NCI-H2196 treated with DMSO at 0.1 percent for 48 hours (cell line): ENCODE results near the gene FBXO46.
A peak's percentile ranks its signal among the peaks of the same experiment; 100 is the strongest.
"Not testable (repeated sequence)": the region's sequence is repeated elsewhere in the genome, so short reads cannot be mapped to it uniquely, and the experiment has no call there.

Experiments used
- DNase-seq: peaks from one replicate; lab custom pipeline; 2025; ENCODE audit not compliant: unreplicated experiment; lab: John Stamatoyannopoulos, UW

Gene FBXO46

DNA sequence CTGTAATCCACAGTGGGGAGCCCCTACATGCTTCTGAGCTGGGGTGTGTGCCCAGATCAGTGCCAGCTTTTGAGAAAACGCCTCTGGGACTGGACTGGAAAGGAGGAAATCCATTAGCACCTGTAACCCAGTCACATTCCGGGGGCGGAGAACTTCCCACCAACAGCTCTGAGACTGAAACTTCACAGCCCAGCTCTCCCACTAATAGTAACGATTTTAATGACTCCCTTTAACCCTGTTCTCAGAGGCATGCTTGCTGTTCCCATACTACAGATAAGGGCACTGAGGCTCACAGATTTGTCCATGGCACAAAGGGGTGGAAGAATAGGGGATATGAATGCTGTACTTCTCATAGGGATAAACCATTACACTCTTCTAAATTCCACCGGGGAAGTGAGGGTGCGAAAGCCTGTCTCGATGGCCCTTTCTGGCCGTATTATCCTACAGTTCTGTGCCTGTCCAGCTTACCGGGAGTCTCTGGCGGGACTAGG lies 851 bp downstream of the FBXO46 start:
- no peak for DNase-seq

DNA sequence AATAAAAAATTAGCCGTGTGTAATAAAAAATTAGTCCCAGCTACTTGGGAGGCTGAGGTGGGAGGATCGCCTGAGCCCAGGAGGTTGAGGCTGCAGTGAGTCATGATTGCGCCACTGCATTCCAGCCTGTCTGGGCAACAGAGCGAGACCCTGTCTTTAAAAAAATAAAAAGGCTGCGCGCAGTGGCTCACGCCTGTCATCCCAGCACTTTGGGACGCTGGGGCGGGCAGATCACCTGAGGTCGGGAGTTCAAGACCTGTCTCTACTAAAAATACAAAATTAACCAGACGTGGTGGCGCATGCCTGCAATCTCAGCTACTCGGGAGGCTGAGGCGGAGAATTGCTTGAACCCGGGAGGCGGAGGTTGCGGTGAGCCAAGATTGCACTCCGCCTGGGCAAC lies 2.0 kb downstream of the FBXO46 start:
- DNase-seq: not testable (repeated sequence)

DNA sequence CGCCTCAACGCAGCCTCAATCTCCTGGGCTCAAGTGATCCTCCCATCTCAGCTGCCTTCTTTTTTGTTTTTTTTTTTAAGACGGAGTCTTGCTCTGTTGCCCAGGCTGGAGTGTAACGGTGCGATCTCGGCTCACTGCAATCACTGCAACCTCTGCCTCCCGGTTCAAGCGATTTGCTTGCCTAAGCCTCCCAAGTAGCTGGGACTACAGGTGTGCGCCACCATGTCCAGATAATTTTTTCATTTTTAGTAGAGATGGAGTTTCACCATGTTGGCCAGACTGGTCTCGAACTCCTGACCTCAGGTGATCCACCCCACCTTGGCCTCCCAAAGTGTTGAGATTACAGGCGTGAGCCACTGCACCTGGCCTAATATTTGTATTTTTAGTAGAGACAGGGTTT lies 10.6 kb downstream of the FBXO46 start:
- not testable (repeated sequence) for DNase-seq

DNA sequence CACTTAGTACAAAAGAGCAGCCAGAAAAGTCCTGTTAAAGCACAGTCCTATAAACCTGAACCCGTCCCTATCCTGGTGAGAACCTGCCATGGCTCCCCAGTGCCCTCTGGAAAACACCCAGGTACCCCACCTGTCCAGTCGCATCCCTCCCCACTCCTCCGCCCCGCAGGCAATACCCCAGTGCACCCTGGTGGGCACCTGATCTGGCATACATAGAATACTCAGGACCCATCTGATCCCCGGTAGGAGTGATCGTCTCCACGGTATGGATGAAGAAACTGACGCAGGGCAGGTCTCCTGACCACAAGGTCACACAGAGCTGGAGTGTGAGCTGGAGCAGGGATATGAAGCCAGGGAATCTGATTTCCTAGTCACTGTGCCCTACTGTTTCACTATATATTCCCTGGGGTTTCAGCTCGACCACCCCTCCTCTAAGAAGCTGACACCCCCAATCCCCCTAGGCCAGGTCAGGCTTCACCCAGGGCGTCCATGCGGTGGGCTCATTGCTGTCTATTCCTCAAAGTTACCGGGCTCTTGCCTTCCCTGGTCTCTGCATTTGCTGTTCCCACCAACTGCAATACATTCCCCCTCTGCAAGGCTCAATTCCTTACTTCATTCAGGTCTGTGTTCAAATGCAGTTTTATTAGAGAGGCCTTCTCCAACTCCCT lies 12.6 kb downstream of the FBXO46 start:
- DNase-seq: no peak

DNA sequence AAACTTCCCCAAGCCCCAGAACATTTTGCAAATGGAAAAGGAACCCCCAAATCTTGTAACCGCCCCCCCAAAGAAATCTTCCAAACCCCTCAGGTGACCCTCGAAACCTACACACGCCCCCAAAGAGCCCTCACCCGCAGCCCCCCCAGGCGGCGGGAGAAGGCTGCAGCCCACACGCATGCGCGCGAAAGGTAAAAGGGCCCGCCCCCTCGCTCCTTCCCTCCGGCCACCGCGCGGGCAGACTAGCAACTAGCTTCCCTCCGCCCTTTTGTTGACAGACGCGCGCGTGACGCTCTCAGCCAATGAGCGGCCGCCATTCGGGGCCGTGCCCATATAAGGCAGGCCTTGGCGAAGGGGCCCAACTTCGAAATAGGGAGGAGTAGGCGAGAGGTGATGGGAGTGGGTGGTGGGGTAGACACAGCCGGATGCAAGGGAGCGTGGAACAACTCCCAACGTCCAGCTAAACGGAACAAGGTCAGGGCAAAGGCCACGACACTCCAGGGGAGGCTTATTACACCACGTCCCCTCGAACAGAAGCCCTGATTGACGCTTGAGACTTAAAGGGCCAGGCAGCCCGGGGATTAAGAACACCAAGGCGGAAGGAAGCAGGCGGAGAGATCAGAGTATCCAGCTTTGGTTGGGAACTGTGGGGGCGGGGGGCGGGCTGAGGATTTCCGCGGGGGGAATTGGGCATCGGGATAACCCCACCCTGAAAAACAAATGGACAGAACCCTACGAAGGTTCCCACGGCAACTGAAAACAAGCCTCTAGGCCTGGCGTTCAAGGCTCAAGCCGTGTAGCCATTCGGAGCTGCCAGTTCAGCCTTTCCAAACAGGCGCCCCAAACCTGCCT lies 13.3 kb downstream of the FBXO46 start:
- peak; percentile 100 for DNase-seq

DNA sequence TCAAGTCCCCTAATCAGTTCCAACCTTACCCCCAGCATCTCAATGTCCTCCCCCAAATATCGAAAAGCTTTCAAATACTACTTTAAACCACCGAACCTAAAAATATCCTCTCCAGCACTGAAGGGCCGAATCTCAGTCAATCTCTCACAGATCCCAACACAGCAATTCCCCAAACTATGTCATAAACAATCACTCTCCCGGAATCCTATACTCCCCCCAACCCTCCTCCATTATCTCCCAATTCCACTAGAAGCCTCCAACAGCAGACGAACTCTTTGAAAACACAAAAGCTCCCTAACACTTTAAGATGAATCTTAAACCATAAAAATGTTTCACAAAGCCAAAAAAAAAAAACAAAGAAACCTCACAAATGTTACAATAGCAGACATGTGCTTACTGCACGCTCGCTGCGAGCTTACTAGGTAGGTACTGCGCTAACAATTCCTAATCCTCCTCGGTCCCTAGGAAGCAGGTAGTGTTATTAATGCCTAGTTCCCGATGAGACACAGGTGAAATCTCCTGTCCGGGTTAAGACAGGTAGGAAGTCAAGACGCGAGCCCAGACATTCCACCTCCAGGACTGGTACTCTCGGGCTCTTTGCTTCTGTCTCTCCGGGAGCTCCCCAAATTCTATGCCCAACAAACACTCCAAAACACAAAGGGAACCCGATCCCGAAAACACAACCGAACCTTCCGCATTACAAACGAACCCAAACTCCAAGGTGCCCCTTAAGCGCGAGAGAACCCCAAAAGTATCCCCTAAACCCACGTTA lies 14.2 kb downstream of the FBXO46 start:
- no peak for DNase-seq

DNA sequence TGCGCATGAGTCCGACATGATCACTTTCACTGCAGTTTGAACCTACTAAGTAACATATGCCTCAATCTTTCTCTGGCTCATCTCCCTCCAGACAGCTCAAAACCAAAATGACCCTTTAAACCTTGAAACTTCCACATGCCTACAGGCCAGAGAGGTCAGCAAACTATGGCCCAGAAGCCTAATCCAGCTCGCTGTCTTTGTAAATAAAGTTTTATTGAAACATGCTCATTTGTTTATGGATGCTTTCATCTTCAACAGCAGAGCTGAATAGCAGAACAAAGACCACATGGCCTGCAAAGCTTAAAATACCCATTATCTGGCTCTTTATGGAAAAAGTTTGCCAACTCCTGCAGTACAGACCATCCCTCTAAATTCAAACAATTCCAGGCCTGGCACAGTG lies 15.6 kb downstream of the FBXO46 start:
- no peak for DNase-seq

DNA sequence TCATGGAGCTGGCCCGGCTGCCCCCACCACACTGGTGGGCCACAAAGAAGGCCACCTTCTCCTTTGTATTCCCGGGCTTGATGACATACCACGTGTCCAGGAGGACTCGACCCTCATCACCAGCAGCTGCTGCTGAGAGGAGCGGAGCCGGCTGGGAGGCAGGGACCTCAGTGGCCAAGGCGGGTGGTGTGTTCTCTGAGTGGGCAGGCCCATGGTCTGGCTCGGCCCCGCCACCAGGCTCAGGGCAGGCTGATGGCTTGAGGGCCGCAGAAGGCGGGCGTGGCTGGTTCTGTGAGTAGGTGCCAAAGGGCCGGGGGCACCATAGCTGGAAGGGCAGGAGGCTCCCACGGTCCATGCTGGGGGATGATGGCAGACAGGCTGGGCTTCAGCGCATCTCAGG lies 17.6 kb downstream of the FBXO46 start:
- DNase-seq: no peak

DNA sequence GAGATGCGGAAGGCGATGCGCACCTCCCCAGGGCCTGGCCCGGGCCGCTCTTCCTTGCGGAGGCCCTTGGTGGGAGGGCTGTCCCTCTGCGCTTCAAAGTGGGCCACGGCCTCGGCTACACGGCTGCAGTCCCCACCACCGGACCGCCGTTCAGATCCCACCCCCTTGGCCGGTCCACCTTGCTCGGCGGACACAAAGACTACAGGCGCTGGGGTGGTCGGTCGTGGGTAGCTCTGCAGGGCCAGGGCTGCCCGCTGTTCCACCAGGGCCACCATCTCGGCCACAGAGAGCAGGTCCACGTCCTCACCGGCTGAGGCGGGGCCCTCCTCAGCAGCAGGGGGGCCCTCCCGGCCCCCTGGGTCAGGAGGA lies 18.0 kb downstream of the FBXO46 start:
- DNase-seq: no peak

DNA sequence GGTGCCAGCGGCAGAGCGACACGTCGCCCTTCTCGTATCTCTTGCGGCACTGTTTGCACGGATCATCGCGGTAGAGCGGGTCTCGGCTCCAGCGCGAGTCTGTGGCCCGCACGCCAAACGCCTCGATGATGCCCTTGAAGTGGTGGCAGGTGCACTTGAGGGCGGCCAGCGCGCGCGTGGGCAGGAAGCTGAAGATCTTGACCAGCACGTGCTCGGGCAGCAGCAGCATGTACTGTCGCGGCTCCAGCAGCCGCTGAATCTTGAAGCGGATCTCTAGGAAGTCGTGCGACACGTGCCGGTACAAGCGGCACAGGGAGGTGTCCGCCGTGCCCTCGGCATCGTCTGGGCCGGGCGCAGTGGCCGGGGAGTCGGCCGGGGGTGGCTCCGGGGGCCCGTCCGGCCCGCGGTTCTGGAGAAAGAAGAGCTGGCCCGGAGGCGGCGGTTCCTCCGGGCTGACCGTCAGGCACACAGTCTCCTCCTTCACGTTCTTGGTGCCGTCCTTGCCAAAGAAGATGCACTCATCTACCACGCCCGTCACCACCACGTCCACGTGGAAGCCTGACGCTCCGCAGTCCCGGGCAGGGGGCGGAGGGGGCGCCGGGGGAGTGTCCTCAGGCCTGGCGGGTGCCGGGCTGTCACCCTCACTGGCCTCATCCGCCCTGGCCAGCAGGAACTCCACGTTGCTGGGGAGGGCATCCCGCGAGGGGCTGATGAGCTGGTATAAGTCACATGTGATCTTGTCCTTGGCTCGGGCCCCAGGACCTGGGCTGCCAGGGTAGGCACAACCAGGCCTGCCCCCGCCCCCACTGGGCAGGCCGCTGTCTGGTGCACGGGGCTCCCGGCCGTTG lies 18.6 kb downstream of the FBXO46 start:
- DNase-seq: no peak

DNA sequence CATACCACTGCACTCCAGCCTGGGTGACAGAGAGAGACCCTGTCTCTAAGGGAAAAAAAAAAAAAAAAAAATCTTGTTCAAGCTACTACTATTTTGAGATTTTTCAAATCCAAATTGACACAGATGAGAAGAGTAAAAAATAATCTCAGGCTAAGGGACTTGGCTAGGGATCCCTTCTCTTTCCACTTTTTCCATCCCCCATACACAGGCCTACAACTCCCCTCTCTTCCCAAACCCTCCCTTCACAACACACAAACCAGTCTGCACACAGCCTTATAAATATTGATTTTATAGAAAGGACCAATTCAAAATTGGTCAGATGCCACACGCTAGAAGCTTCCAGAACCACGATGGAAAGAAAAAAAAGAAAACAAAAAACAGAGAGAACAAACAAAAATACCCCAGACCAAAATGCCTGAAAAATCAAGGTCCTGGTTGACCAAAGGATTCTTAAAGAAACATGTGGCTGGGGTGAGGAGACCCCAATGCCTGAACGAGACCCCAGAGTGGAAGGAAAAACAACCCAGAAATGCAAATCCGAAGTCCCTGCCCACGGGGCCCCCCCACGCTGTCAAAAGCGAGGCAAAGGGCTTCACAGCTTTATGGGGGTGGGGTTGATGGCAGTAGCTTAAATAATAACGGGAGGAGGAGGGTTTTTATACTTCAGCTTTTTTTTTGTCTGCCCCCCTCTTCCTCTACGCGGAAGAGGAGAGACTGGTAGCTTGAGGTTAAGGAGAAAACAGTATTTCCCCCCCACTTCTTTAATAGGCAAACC lies 20.2 kb downstream of the FBXO46 start:
- DNase-seq: no peak

DNA sequence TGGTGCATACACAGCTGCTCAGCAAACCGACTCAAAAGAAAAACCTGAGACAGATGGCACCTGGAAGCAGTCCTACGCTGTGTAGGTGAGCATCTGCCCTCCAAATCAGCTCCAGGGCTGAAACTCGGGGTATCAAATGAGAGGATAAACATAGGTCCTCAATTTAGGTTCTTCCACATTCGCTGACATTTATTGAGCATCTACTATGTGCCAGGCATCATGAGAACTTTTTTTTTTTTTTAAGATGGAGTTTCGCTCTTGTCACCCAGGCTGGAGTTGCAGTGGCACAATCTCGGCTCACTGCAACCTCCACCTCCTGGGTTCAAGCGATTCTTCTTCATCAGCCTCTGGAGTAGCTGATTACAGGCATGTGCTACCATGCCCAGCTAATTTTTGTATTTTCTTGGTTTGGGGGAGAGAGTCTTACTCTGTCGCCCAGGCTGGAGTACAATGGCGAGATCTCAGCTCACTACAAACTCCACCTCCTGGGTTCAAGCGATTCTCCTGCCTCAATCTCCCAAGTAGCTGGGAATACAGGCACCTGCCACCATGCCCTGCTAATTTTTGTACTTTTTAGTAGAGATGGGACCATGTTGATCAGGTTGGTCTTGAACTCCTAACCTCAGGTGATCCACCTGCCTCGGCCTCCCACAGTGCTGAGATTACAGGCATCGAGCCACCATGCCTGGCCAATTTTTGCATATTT lies 24.8 kb downstream of the FBXO46 start:
- DNase-seq: no peak

DNA sequence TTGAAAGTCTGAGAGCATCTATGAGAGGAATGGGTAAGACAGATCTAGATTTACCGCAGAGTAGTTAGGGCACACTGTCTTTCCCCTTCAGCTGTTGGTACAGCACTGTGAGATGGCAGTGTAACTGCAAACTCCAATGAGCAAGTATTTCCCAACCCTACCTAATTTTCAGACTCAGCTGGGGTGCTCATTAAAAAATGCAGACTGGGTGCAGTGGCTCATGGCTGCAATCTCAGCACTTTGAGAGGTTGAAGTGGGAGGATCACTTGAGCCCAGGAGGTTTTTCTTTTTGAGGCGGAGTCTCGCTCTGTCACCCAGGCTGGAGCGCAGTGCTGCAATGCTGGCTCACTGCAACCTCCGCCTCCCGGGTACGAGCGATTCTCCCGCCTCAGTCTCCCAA lies 25.6 kb downstream of the FBXO46 start:
- DNase-seq: no peak

DNA sequence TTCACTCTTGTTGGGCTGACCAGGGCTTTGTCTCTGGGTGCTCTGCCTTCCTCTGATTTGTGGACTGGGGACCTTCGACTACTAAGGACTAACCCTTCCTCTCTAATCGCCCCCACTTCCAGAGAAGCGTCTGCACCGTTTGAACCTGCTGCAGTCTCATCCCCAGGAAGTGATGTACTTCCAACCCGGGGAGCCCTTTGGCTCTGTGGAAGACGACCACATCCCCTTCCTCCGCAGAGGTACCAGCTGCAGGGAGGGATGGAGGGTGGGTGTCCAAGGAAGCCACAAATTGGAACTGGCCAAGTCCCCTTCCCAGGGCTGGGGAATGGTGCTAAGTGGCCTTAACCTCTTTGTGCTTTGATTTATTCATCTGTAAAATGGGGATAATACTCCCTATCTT lies 29.0 kb downstream of the FBXO46 start:
- no peak for DNase-seq

DNA sequence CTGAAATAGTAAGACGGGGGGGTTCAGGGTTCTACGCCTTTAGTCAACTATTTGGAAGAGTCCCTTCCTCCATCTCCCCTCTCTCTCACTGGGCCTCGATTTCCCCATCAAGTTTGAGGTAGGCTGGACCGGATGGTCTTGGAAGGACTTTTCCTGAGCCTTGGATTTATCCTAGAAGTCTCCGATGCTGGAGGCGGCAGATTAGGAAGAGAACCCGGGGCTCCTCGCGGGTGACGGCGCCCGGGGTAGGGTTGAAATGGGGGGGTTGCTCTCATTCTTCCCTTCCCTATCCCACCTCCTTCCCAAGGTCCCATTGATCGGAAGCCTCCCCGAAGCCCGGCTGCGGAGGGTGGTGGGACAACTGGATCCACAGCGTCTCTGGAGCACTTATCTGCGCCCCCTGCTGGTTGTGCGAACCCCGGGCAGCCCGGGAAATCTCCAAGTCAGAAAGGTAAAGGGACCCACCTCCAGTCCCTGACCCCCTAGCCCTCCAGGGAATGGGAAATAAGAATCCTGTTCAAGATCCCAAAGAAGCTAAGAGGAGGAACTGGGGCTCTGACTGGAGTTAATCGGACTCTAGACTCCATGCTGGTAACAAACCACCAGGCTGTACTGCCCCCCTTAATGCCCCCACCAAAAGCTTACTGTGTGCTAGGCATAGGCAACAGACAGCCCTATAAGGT lies 37.4 kb downstream of the FBXO46 start:
- peak; percentile 29 for DNase-seq

DNA sequence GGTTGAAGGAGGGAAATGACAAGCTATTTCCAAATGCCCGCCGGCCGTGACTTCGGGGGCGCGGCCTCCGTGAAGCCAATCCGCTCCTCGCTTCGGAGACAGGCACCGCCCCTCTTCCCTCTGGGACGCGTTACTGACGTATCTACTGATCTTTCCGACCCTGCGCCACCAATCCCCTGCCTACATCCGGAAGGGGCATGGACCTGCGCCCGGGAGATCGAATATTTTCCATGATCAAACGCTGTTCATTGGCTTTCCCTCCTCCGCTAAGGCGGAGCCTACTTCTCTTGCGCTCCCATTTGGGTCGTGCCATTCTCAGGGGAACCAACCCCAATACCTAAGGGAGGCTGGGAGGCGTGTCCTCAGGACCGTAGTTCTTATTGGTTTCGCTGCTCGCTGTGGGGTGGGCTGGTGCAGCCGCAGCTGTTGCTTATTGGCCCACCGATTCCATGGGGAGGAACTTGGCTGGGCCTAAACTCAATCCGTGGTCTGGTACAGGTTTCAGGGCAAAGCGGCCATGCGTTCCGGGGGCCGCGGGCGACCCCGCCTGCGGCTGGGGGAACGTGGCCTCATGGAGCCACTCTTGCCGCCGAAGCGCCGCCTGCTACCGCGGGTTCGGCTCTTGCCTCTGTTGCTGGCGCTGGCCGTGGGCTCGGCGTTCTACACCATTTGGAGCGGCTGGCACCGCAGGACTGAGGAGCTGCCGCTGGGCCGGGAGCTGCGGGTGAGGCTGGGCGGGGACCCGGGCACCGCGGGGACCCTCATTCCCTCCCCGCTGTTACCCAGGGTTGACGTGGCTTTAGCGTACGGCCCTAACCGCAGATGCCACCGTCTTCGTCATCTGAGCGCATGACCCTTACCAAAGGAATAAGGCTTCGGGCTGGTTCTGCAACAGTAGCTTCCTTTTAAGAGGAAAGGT lies 38.2 kb downstream of the FBXO46 start, which contains the start of gene QPCTL:
Gene QPCTL (plus strand): TSS at position 480 of the 919 bp plus-strand sequence. CDS start 38 bp downstream, at position 518.
- DNase-seq: peak; percentile 99

DNA sequence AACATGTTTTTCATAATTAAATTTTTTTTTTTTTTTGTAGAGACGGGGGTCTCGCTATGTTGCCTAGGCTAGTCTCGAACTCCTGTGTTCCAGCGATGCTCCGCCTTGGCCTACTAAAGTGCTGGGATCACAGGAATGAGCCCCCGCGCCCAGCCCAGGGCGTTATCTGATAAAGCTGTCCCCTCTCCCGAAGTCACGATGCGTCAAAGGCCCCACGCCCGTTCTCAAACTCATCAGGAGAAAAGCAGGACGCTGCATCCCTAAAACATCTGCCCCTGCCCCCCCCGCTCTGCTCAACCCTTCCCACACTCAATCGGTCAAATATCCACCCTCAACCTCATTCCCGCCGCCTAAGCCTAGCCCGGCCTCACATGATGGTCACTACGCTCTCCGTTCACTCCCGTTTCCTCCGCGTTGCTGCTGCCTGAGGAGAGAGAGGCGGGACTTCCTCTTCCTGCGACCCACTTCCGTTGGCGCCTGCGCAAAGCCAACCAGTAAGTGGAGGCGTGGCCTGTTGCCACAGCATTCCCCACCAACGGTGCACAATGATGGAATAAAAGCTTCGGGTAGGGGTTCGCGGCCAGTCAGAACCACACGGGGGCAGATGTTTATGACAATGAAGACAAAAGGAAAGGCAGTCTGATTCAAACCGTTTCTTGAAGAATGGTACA lies 39.0 kb downstream of the FBXO46 start, which contains the start of gene SNRPD2:
Gene SNRPD2 (minus strand): TSS at position 438 of the 671 bp plus-strand sequence. CDS start 65 bp downstream, at position 373.
- DNase-seq: peak; percentile 89
